GM19468 (cell line): ENCODE data around the gene PANK3.
"Not testable (repeated sequence)": the region's sequence is repeated elsewhere in the genome, so short reads cannot be mapped to it uniquely, and the experiment has no call there.

ENCODE experiments used
- ATAC-seq: cut with Tn5 transposase; IDR thresholded peaks from one replicate; pipeline ENCODE4 v1.9.1; 2021; ENCODE audit warnings: mild to moderate bottlenecking, moderate library complexity, moderate number of reproducible peaks; ENCODE audit not compliant: unreplicated experiment; ENCODE audit errors: extremely low read depth

Gene PANK3

DNA sequence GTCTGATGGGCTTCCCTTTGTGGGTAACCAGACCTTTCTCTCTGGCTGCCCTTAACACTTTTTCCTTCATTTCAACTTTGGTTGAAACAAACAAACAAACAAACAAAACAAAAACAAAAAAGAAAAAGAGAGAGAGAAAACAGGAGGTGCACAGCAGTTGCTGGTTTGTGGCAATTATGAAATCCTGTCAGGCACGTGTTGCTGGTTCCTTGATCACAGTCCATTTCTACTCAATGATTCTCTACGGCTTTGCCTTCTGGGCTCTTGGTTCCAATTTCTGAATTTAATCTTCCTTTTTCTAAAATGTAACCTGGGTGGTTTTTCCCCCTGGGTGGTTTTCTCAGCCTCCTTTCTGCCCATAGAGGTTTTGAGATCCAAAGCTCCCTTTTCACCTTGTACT, 17.8 kb upstream of the PANK3 start:
- no peak for ATAC-seq

DNA sequence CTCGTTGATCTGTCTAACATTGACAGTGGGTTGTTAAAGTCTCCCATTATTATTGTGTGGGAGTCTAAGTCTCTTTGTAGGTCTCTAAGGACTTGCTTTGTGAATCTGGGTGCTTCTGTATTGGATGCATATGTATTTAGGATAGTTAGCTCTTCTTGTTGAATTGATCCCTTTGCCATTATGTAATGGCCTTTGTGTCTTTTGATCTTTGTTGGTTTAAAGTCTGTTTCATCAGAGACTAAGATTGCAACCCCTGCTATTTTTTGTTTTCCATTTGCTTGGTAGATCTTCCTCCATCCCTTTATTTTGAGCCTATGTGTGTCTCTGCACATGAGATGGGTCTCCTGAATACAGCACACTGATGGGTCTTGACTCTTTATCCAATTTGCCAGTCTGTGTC, 17.0 kb upstream of the PANK3 start:
- ATAC-seq: not testable (repeated sequence)

DNA sequence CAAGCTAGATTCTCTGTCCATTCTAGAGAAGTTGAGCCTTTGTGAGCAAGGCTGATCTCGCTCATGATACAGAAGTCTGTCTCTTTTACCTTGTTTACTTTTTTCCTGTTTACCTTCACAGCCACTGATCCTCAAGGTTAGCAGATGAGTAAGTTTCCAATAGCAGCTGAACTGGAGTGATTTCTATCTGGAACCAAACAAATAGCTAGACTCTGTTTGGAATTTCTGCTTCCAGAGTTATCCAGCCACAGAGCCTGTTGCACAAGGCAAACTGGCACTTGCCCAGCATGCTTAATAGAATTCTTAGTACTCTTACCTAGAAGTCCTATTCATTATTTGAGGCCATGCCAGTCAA, 12.8 kb upstream of the PANK3 start:
- no peak for ATAC-seq

DNA sequence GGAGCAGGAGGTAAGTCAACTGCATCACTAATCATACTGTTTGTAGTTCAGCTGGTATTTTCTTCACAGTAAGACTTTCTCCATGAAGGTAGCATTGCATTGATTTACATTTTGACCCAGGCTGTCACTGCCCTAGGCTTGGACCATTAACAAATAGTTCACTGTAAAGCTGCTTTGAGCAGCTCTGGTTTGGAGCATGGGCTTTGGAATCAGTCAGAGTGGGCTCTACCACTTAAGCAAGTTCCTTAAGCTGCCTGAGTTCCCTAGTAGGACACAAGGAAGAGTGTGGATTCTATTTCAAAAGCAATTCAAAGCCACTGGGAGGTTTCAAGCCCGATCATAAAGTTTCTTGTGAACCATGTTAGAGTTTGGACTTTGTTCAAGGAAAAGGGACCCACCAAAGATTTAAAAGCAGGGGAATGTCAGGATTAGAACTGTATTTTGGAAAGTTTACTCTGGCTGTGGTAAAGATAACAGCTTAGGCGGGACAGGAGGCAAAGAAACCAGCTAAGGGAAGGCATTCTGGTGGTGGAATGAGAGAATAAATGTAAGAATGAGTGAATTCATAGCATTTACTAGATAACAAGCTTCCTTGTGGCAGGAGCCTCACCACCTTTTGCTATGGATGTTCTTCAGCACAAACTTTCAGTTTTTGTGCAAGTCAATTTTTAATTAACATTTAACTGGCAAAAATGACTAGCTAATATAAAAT, 12.3 kb upstream of the PANK3 start:
- no peak for ATAC-seq

DNA sequence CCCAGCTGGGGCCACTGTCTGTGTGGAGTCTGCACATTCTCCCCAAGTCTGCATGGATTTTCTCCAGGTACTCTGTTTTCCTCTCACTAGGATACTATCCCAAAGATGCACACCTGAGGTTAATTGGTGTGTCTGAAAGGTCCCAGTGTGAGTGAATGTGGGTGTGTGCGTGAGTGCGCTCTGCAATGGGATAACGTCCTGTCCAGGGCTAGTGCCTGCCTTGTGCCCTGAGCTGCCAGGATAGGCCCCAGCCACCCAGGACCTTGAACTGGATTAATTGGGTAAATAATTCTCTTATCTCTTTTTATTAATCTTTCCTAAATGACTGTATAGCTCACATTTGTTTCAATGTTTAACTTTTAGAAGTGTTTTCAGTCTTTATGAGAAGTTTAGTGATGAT, 11.5 kb upstream of the PANK3 start:
- ATAC-seq: no peak

DNA sequence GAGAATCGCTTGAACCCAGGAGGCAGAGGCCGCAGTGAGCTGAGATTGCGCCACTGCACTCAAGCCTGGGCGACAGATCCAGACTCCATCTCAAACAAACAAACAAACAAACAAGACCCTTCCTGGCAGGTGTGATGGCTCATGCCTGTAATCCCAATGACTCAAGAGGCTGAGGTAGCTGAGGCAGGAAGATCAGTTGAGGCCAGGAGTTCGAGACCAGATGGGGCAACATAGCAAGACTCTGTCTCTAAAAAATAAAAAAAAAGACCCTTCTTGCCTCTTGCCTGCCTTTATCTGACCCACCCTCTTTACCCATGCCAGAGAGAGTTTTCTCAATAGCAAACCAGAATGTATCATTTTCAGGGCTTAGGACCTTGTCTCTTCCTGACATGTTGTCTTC, 8.8 kb upstream of the PANK3 start:
- ATAC-seq: no peak

DNA sequence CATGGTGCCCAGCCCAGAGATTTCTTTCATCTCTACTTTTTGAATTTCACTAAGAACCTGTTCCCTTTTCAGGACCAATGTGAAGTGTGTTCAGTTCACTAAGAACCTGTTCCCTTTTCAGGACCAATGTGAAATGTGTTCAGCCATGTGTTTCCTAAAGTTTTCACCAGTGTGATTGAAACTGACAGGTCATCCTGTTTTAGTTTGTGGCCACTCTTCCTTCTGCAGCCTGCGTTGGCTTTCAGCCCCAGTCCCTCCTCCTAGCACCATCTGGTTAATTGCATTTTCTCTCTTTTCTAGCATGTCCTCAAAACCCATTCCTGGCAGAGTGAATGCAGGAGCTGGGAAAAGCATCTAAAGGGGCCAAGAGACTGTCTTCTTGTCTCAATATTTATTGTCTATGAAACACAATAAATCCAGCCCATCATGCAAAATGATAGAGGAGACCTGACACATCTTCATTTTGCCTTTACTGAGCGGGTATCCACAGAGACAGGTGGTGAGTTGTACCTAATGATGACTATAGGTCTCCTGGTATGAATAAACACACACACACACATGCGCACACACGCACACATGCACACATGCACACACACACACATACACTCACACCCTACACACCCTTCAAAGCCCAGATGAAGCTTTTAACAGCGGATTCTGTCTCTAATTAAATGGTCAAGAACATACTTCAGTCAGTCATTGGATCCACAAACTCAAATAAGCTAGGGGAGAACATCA, 6.1 kb upstream of the PANK3 start:
- no peak for ATAC-seq

DNA sequence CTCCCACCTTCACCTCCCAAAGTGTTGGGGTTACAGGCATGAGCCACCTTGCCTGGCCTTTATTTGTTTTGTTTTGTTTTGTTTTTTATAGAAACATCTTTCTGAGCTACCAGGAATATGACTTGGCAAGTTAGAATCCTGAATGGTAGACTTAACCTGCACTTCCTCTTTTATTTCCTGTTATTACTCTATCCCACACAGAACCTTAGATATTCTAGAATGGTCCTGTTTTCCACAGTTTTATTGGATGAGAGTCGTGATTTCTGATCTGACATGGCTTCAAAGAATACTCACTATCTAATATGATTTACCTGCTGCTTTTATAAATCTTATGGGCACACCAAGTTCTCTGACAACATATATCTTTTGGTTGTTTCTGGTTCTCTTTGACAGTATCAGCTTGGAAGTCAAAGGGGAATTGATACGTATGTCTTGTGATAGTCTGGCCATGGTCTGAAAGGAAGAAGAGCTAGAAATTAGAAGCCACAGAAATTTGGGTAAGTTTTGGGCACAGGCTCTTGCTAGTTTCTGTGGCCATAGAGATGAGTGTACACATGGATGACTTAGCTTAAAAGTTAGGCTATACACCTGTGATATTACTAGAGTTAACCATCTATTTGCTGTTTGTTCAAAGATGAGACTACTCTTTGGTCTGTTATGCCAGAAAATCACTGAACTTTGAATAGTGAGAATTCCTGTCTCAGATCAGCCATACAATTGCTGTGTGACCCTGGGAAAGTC, 4.7 kb upstream of the PANK3 start:
- peak; percentile 13 for ATAC-seq

DNA sequence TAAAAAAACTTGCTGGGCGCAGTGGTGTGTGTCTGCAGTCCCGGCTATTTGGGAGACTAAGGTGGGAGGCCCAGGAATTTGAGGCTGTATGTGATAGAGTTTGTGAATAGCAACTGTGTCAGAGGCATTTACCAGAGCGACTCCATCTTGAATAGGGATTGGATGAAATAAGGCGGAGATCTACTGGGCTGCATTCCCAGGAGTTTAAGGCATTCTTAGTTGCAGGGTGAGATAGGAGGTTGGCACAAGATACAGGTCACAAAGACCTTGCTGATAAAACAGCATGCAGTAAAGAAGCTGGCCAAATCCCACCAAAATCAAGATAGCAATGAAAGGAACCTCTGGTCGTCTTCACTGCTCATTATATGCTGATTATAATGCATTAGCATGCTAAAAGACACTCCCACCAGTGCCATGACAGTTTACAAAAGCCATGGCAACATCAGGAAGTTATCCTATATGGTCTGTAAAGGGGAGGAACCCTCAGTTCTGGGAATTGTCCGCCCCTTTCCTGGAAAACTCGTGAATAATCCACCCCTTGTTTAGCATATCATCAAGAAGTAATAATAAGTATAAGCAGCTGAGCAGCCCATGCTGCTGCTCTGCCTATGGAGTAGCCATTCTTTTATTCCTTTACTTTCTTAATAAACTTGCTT, 1.8 kb upstream of the PANK3 start:
- not testable (repeated sequence) for ATAC-seq

DNA sequence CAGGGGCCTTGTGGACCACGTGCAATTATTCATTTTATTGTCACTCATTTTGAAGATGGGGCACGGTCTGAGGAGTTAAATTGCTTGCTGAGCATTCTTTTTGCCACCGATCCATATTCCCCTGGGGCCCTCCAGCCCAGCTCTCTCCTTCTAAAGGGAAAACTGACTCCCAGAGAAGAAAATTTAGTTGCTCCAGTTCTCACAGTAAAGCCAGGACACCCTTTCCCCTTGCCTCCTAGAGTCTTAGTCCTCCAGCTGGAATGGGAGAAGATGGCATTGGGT, 1.0 kb upstream of the PANK3 start:
- ATAC-seq: no peak

DNA sequence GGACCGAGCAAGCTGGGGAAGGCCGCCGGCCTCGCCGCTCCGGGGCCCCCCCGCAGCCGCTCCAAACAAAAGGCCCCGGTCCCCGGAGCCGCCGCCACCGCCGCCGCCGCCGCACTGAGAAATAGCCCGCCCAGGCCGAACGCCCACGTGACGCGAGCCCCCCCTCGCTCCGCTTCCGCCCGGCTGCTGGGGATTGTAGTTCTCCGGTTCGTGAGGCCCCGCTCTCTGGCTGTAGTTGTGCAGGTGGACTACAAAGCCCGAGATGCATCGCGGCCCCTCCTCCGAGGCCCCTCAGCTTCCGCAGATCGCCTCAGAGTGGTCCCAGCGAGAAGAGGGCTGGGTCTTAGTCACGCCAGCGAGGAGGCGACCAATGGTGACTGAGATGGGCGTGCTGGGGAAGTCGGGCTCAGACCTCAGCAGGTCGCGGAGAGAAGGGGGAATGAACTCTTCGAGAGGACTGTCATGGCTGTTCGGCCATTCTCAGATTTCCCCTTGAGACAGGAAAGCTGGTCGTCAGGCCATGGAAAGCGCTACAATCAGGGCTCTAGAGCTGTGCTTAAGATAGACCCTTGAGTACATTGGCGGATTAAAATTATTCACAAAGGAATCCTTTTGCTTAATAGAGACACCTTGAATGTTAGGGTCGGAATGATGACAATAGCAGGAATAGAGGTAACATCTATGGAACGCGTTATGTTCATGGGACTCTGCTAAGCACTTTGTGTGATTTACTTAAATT, 489 bp upstream of the PANK3 start:
- peak; percentile 96 for ATAC-seq

DNA sequence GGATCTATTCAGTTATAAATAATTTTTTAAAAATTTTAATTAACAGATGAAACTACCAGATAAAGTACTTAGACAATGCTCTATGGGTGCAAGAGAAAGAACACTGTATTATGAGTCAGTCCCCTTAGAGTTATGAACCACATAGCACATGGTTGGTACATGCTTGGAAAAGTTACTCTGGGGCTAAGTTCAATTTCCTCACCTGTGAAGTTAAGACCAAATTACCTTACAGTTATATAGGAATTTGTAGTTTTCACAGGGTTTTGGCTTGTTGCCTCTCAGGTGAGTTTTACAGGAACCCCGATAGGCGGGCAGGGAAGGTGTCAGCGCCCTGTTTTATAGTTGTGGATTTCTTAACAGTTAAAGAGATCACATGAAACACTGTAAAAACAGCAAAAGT, 1.2 kb downstream of the PANK3 start:
- ATAC-seq: no peak

DNA sequence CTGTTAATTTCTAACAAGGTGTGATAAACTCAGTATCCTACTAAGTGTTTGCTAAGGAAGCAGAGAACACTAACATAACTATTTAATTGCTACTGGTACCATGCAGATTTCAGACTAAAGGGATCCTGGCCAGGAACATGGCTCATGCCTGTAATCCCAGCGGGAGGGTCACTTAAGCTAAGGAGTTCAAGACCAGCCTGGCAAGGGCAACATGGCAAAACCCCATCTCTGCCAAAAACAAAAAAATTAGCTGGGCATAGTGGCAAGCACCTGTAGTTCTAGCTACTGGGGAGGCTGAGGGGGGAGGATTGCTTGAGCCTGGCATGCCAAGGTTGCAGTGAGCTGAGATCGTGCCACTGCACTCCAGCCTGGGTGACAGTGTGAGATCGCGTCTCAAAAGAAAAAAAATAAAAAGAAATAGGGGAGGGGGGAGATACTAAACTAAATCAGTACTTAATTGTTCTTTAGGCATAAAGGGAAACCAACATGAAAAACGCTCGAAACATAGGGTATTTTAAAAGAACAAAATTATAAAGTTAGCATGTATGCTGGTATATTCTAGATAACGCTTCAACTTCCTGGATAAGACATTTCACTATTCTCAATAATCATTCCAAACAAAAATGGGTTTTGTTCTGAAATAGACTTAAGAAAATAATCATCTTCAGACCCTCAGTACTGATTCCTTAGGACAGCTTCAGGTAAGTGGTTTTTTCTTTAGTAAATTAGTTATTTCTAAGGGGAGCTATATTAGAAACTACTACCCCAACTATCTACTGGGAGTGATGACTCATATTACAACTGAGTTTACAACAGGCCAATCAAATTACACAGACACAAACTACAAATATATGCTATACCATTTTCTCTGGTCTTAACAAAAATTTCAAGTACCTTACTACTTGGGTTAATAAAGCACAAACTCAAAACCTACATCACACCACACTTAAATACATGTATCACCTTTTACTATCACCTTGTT, 3.5 kb downstream of the PANK3 start:
- ATAC-seq: no peak

DNA sequence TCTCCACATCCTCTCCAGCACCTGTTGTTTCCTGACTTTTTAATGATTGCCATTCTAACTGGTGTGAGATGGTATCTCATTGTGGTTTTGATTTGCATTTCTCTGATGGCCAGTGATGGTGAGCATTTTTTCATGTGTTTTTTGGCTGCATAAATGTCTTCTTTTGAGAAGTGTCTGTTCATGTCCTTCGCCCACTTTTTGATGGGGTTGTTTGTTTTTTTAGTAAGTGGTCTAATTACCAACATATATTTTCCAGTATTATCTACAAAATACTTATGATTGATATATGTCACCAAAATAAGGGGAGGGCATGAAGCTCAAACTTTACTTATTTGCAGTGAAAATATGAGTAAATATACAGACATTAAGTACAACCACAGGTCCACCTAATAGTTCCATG, 5.0 kb downstream of the PANK3 start:
- ATAC-seq: not testable (repeated sequence)

DNA sequence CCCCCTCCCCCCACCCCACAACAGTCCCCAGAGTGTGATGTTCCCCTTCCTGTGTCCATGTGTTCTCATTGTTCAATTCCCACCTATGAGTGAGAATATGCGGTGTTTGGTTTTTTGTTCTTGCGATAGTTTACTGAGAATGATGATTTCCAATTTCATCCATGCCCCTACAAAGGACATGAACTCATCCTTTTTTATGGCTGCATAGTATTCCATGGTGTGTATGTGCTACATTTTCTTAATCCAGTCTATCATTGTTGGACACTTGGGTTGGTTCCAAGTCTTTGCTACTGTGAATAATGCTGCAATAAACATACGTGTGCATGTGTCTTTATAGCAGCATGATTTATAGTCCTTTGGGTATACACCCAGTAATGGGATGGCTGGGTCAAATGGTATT, 5.5 kb downstream of the PANK3 start:
- ATAC-seq: not testable (repeated sequence)

DNA sequence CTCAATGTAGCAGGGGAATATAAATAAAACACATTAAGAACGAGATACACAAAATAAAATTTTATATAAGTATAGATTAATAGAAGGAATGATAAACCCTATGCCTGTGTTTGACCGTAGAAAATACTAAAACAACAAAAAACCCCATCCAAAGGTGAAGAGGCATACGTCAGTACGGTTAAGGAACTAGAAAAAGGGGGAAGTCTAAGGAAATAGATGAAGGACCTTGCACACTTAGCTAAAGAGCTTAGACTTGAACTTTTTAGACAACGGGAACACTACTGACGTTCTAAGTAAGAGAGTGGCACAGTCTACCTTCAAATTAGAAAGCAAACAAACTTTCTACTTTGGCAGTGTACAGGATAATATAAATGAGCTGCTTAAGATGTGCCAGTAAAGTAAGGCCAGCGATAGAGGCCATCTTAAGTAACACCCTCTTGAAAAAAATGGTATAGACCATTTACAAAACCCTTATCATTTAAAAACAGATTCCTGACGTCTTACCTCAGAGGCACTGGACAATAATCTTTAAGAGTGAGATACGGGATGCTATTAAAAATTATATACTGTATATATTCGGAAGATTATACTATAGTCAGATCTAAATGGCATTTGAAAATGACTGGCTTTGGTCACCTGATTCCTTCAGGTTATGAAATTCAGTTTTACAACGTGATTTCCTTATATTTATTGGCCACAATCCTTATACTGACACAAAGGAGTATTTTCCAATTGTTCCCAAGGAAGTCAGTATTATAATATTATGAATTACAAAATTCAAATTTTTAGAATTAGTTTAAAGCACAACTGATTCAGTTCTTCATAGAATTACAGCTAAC, 8.5 kb downstream of the PANK3 start:
- no peak for ATAC-seq

DNA sequence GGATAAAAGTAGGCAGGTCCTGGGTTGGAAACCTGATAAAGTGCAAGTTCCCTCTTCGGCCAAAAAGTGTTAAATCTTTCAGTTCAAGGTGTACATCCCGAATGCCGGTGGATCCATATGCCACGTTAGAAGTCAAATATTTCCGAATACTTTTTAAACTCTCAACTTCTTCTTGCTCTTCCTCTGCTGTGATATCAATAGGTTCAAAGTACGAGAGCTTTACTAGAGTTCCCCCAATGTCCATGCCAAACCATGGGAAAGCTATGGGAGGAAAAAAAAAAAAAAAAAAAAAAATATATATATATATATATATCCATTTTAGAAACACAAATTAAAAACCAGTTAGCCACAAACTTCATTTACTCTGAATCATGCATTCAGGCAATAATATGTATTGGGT, 10.4 kb downstream of the PANK3 start:
- ATAC-seq: no peak

DNA sequence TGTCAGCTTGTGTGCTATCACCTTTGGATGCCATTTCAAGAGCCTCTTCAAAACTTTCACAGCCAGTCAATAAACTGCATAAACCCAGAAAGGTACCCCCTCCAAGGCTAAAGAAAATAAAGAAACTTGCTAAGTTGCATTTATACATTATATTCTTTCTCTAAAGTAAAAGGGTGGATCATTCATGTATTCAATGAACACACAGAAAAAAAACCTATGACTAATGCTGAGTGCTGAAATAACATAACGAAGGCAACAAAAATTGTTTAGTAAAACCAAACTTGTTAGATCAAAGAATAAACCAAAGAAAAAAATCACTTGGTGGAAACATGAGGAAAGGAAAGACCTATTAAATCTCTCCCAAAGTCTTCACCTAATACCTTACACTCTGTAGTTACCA, 15.2 kb downstream of the PANK3 start:
- no peak for ATAC-seq
